ENCODE results near the gene PSD4.

The PSD4 gene

DNA sequence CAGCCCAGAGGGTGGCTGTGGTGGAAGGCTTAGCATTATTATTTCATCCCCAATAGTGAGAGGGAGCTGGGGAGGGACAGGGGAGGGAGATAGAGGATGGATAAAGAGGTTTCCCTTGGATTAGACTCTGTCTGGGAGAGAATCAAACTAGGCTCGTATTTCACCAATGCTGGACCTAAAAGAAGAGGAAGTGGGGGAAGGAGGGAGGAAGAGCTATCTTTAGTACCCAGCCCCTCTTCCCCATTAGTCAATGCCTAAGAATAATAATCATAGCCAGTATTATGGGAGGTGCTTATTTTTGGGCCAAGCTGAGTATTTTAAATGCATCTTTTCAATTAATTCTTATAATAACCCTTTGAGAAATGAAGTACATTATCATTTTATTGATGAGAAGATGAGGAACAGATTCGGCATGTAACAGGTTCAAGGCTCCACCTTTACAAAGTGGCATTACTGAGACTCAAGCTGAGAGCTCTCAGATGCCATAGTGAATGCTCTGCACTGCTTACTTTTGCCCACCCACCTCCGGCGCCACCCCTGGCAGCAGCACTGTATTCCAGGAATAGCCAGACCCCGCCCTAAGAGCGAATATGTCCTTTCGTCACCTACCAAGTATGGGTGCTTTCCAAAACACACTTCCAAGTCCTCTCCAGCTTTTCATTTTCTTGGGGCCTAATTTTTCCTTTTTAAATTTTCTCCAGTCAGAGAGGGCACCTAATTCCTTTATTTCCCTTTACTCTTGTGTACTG lies 83.9 kb downstream of the PSD4 start:
- H3K27ac ChIP-seq = peak overlapping the region; percentile 55
- H3K36me3 ChIP-seq = no peaks in the 10 kb centered on the region
- DNase-seq = no peak
- TF ChIP-seq, protein P1, sequence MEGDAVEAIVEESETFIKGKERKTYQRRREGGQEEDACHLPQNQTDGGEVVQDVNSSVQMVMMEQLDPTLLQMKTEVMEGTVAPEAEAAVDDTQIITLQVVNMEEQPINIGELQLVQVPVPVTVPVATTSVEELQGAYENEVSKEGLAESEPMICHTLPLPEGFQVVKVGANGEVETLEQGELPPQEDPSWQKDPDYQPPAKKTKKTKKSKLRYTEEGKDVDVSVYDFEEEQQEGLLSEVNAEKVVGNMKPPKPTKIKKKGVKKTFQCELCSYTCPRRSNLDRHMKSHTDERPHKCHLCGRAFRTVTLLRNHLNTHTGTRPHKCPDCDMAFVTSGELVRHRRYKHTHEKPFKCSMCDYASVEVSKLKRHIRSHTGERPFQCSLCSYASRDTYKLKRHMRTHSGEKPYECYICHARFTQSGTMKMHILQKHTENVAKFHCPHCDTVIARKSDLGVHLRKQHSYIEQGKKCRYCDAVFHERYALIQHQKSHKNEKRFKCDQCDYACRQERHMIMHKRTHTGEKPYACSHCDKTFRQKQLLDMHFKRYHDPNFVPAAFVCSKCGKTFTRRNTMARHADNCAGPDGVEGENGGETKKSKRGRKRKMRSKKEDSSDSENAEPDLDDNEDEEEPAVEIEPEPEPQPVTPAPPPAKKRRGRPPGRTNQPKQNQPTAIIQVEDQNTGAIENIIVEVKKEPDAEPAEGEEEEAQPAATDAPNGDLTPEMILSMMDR (IDR thresholded peaks at IDR 0.05; ENCODE audit: low read depth, low read length) = no peak
- H3K27me3 ChIP-seq (ENCODE audit: insufficient read depth, low read depth, severe bottlenecking) = no peaks in the 10 kb centered on the region
- H3K9me3 ChIP-seq (ENCODE audit: severe bottlenecking) = no peaks in the 10 kb centered on the region
- no peak overlapping the region; the same call in 1 of the 2 replicates for H3K4me3 ChIP-seq (ENCODE audit: low read depth, low read length)

DNA sequence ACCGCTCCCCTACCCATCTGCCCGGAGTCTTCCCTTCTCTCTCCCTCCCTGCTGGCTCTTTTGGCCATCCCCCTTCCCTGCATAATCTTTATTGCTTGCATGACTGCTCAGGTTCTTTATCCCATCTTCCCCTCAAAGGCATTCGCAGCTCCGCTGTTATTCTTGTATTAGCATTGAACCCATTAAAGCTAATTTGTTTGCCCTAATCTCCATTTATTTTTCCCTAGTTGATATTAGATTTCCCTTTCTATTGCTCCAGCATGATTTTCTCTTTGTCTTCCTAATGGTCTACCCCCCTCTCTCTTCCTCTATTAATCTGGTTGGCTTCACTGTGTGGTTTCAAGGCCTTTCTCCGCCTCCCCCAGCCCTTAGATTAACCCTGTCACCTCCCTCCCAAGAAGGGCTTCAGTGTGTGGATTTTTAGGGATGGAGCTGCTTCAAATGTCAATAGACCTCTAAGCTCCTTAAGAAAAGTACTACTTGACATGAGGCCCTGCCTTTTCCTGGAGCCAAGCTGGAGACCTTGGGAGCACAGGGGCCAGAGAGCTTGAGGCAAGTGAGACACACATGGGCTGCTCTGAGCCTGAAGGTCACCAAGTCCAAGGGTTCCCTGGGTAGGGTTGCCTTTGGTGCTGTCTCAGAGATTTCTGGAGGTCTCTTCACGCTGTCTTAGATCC lies 84.8 kb downstream of the PSD4 start:
- TF ChIP-seq, protein P1 (IDR thresholded peaks at IDR 0.05; ENCODE audit: low read depth, low read length) = no peak
- H3K4me3 ChIP-seq (ENCODE audit: low read depth, low read length) = no peak overlapping the region; the same call in 1 of the 2 replicates
- no peaks in the 10 kb centered on the region for H3K27me3 ChIP-seq (ENCODE audit: insufficient read depth, low read depth, severe bottlenecking)
- peak overlapping the region; percentile 55 for H3K27ac ChIP-seq
- H3K36me3 ChIP-seq = no peaks in the 10 kb centered on the region
- peak; percentile 79 for DNase-seq
- H3K9me3 ChIP-seq (ENCODE audit: severe bottlenecking) = no peaks in the 10 kb centered on the region
